Measurements from ENCODE around the gene KRTAP24-1. TPM values are rescaled to one million over a fixed set of nuclear protein-coding genes. Genes with fewer than 3 reads are reported as not detected.

The KRTAP24-1 gene
- total RNA-seq, 2 donors from 2014 or later, result not detected

Other genes starting within 250 kb of the KRTAP24-1 start
- gene CLDN17, start 116.1 kb downstream of the KRTAP24-1 start, total RNA-seq, result not detected
- not detected for gene CLDN8, start 66.9 kb downstream of the KRTAP24-1 start, total RNA-seq
- gene KRTAP25-1, start 6.6 kb upstream of the KRTAP24-1 start, total RNA-seq, result not detected
- gene KRTAP26-1, start 37.4 kb upstream of the KRTAP24-1 start, total RNA-seq, result not detected
- not detected for gene KRTAP27-1, start 54.7 kb upstream of the KRTAP24-1 start, total RNA-seq
- not detected for gene KRTAP23-1, start 65.7 kb upstream of the KRTAP24-1 start, total RNA-seq
- gene KRTAP13-2, start 89.3 kb upstream of the KRTAP24-1 start, total RNA-seq, result not detected
- gene KRTAP13-1, start 113.1 kb upstream of the KRTAP24-1 start, total RNA-seq, result not detected
- not detected for gene KRTAP13-3, start 143.0 kb upstream of the KRTAP24-1 start, total RNA-seq
- not detected for gene KRTAP13-4, start 147.3 kb upstream of the KRTAP24-1 start, total RNA-seq
- gene KRTAP15-1, start 157.3 kb upstream of the KRTAP24-1 start, total RNA-seq, result not detected
- not detected for gene KRTAP19-1, start 197.4 kb upstream of the KRTAP24-1 start, total RNA-seq
- not detected for gene KRTAP19-2, start 204.5 kb upstream of the KRTAP24-1 start, total RNA-seq
- not detected for gene KRTAP19-3, start 209.1 kb upstream of the KRTAP24-1 start, total RNA-seq
- not detected for gene KRTAP19-4, start 214.2 kb upstream of the KRTAP24-1 start, total RNA-seq
- gene KRTAP19-5, start 219.2 kb upstream of the KRTAP24-1 start, total RNA-seq, result not detected

Measured in natural killer cell treated with Interleukin-12 subunit alpha and Interleukin-12 subunit beta and Interleukin-15 and Interleukin-18, amount 100 ng/mL, for 72 hours (primary cell).